HTR-8/SVneo (cell line): ENCODE results near the gene PIM3.

Source experiments
- DNase-seq: peaks from one replicate; pipeline ENCODE4 v3.0.0; 2011; ENCODE audit warnings: low spot score, mixed read lengths; ENCODE audit not compliant: insufficient read length
- FAIRE-seq: peaks from 2 replicates; lab custom pipeline; 2011; peaks lifted over from hg19 to GRCh38; lab: Jason Lieb, UNC

PIM3 gene

DNA sequence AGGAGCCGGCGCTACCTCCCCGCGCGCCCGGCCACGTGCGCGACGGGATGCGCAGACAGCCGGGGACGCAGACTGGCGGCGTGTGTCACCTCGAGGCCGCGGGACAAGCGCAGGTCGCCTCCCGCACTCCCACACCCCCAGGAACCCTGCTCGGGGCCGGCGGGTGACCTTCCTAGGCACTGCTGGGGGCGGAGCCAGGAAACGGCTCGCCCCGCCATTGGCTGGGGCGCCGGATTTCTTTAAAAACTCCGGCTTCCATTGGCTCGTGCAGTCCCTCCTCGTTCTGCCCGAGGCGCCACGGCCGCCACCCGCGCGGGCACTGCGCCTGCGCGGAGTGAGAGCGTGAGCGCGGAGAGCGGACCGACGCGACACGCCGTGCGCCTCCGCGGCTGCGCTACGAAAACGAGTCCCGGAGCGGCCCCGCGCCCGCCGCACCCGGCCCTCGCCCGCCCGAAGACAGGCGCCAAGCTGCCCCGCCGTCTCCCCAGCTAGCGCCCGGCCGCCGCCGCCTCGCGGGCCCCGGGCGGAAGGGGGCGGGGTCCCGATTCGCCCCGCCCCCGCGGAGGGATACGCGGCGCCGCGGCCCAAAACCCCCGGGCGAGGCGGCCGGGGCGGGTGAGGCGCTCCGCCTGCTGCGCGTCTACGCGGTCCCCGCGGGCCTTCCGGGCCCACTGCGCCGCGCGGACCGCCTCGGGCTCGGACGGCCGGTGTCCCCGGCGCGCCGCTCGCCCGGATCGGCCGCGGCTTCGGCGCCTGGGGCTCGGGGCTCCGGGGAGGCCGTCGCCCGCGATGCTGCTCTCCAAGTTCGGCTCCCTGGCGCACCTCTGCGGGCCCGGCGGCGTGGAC, at the start of gene PIM3:
TSS of gene PIM3 (plus strand) at position 614 of the 846 bp plus-strand sequence. CDS start at position 790, 176 bp downstream.
- DNase-seq: peak; percentile 91
- peak; percentile 88 for FAIRE-seq

DNA sequence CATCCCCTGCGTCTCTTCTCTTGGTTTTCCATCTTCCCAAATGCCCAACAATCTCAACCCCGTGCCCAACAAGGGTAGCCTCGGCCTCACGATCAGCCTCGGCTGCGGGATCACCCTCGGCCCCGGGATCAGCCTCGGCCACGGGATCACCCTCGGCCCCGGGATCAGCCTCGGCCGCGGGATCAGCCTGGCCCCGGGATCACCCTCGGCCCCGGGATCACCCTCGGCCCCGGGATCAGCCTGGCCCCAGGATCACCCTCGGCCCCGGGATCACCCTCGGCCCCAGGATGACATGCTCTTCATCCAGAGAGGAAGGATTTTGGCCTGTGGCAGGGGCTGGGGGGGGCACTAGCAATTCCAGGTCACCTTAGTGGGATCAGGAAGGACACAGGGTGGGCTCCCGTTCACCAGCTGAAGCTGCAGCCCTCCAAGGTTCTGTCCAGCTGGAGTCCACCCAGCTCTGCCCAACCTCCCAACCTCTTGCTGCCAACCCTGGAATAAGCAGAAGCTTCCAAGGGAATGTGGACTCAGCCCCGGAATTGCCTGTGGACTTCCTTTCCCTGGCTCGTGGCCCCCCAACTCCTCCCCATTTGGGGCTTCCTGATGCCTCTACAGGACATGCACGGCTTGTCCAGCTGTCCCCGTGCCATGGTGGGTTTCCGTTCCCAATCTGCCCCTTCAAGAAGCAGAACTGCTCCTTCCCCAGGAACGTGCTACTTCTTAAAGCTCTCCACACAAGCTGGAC, 48.5 kb upstream of the PIM3 start:
- FAIRE-seq (no peak), DNase-seq (no peak)

DNA sequence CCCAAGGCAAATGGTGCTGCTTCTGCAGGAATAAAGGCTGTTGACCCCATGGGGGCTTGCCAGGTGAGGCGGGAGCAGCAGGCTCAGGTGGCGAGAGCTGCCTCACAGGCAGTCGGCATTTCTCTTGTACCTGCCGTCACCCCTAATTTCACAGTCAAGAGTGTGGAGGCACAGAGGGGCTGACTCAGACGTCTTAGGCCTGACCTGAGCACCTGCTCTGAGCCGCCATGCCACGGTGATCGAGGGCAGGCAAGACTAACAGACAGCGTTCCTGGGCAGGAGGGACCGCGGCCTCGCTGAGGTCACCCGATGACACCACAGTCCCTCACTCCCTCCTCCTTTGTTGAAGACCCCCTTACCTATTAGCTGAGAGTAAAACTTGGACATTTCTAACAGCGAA, 47.5 kb upstream of the PIM3 start:
- DNase-seq: no peak
- FAIRE-seq: no peak

DNA sequence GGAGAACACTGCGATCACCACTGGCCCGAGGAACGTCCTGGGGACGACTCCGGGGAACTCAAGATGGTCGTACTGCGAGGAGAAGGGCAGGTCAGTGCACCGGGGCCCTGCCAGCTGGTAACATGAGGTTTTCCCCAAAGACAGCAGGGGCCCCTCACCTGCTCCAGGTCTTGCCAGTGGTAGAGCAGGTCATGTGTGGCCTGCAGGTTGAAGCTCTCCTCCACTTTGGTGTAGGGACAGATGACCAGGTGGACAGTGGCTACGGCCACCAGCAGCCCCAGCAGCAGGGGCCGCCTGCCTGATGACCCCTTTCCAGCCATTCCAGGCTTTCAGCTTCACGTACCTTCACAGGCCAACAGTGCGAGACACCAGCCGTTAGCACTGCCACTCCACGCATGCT, 47.1 kb upstream of the PIM3 start:
- FAIRE-seq: no peak
- DNase-seq: no peak

DNA sequence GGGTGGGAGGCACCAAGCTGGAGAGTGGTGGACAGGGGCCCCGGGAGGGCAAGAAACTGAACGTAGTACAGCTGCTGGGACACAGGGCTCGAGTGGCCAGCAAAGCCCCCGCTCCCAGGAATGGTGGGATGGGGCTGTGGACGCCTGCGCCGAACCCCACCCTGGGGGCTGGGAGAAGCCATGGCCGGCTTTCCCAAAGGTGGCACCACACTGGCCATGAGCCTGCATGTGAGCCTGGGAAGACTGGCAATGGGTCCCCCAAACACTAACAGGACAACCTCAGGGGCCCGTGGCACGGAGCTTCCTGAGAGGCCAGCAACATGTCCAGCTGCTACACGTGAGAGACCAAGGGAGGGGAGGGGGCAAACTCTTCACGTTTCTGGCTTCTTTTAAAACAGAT, 46.3 kb upstream of the PIM3 start:
- no peak for DNase-seq
- no peak for FAIRE-seq

DNA sequence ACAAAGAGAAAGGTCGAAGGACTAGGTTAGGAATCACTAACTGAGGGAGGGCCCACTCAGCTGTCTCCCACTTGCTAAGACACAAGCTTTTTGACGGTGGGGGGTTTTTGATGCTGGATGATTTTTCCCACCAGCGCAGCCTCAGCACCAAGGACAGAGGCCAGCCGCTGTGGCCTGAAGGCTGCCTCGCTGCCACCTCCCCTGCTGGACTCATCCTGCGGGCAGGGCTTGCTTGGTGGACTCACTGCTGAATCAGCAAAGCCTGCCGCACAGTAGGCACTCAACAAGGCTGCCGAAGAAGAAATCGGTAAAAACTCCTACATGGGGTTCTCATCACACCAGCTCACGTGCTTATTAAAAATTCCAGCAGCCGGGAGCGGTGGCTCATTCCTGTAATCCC, 45.0 kb upstream of the PIM3 start:
- FAIRE-seq: no peak

DNA sequence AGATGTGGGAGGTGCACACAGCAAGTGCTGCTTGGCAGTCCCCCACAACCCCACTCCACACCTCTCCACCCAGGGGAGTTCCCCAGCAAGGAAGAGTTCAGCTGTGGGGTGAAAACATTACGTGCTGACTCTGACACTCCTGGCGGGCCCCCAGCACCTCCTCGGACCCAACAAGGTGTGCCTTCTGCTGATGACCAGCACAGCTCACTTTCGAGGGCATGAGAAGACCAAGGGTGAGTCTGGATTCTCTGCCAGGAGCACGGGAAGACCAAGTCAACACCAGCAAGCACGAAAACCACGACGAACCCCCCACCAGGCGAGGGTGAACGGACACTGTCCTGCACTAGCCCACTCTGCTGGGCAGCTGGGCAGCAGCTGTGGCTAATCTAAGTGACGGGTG, 43.7 kb upstream of the PIM3 start:
- DNase-seq (no peak), FAIRE-seq (no peak)

More for the DNA sequence above, 45.0 kb upstream of the PIM3 start:
- no peak for DNase-seq

DNA sequence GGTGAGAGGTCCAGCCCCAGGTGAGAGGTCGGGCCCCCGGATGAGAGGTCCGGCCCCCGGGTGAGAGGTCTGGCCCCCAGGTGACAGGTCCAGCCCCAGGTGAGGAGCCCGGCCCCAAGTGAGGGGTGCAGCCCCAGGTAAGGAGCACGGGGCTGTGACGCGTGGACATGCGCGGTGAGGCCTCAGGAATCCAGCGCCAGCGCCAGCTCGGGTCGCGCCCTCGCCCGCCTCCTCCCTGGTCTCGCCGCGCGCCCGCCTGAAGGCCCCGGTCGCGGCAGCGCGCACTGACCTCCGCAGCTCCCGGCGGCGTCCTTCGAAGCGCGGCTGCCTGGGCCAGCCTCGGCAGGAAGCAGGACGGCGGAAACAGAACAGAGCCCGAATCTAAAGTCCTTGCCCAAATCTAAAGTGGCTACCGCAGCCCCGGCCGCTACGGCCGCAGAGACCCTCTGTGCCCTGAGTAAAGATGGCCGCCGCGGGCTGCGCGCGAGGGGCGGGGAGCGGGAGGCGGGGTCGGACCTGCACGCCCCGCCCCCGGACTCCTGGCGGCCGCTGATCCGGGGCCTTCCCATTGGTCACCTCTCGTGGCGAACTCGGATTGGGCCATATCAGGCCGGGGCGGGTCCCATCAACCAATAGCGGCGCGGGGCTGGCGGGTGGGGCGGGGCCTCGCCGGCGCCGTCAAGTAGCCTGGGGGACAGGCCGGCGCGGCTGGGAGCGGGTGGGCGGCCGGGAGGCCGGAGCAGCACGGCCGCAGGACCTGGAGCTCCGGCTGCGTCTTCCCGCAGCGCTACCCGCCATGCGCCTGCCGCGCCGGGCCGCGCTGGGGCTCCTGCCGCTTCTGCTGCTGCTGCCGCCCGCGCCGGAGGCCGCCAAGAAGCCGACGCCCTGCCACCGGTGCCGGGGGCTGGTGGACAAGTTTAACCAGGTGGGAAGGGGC, 42.3 kb upstream of the PIM3 start, which contains the start of the genes ALG12 and CRELD2:
TSS of gene ALG12 (minus strand) at position 465 of the 937 bp plus-strand sequence. CDS start 4,673 bp downstream, outside the sequence.
TSS of gene CRELD2 (plus strand) at position 661 of the 937 bp plus-strand sequence. CDS start at position 797, 136 bp downstream.
- peak; percentile 95 for FAIRE-seq
- DNase-seq: peak; percentile 97

DNA sequence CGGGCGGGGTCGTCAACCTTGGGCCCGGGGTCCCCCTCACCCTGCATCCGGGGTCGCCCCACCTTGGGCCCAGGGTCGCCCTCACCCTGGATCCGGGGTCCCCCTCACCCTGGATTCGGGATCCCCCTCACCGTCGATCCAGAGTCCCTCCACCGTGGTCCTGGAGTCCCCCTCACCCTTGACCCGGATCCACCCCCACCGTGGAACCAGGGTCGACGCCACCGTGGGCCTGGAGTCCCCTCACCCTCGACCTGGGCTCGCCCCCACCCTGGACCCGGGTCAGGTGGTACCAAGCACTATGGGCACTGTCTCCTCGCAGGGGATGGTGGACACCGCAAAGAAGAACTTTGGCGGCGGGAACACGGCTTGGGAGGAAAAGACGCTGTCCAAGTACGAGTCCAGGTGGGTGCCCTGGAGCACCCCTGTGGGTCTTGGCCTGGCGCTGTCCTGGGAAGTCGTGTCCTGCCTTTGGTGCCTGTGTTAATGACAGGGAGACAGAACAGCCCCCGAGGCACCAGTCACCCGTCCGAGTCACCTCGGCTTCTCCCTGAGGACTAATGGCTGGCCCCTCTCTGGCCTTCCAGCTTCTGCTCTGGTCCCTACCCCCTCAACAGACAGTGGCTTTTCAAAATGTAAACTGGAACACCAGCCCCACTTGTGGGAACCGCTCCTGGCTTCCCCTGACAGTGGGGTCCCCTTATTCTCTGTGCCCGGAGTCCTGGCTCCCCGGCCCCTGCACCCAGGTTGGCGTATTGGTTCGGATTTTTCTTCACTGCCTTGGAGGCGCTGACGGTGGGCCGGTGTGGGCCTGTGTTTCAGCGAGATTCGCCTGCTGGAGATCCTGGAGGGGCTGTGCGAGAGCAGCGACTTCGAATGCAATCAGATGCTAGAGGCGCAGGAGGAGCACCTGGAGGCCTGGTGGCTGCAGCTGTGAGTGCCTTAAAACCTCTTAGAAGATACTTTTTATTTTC, 41.4 kb upstream of the PIM3 start:
- no peak for DNase-seq
- FAIRE-seq: no peak

DNA sequence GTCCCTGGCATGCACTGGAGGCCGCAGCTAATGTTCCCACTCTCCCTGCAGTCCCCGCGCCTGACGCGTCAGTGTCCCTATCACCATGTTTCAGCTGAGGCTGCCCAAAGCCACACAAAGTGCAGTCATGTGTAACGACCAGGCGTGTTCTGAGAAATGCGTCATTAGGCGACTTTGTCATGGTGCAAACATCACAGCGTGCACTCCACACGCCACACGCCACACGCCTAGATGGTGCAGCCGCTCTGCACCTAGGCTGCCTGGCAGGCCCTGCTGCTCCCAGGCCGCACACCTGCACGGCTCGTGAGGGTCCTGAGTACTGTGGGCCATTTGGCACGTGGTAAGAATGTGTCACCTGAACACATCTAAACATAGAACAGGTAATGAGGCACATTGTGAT, 39.7 kb upstream of the PIM3 start:
- FAIRE-seq (no peak), DNase-seq (no peak)

DNA sequence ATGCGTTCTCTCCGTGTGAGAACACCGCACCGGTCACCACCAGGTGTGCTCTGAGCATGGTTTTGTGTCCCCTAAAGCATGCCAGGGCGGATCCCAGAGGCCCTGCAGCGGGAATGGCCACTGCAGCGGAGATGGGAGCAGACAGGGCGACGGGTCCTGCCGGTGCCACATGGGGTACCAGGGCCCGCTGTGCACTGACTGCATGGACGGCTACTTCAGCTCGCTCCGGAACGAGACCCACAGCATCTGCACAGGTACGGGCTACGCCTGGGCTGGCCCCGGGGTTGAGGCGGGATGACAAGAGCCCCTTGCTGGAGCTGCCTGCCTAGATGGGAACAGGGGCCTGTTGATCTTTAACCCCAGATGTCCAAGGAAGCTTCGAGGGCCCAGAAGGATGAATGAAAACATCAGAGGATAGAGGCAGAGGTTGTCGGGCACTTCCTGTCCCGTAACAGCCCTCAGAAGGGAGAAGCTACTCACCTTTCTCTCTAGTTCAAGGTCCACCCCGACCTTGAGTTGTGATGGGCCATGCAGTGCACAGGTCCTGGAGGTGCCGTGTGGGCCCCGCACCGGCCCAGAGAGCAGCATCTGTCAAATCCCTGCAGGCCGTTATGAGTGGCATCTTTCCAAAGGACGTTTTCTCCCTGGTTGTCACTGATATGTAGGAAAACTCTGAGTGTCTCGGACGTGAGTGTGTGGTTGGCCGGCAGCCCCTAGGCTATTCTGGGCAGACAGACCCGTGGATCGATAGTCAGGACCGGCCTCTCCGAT, 38.9 kb upstream of the PIM3 start:
- DNase-seq (no peak), FAIRE-seq (no peak)

DNA sequence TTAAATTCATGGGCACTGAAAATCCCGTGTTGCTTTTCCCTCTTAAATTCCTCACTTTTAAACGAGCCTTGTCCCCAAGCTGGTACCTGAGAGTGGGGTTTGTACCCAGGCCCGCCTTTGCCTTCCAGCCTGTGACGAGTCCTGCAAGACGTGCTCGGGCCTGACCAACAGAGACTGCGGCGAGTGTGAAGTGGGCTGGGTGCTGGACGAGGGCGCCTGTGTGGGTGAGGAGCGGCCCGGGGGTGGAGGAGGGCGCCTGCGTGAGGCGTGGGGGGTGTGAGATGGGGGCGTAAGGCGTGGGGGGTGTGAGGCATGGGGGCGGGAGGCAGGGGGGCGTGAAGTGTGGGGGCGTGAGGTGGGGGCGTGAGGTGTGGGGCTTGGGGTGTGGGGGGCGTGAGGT, 38.1 kb upstream of the PIM3 start:
- DNase-seq: no peak
- no peak for FAIRE-seq

DNA sequence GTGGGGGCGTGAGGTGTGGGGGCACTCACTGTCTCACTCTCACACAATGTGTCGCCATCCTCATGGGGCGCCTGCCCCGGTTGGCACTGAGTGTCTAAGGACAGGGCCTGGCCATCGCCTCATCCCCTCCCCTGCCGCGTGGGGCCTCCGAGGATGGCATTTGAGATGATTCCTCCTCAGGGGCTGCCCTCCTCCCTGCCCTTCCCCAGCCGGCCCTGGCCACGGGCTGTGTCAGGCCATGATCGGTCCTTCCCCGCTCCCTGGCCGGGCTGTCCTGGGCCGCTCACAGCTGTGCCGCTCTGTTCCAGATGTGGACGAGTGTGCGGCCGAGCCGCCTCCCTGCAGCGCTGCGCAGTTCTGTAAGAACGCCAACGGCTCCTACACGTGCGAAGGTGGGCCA, 37.6 kb upstream of the PIM3 start:
- DNase-seq (no peak), FAIRE-seq (no peak)

DNA sequence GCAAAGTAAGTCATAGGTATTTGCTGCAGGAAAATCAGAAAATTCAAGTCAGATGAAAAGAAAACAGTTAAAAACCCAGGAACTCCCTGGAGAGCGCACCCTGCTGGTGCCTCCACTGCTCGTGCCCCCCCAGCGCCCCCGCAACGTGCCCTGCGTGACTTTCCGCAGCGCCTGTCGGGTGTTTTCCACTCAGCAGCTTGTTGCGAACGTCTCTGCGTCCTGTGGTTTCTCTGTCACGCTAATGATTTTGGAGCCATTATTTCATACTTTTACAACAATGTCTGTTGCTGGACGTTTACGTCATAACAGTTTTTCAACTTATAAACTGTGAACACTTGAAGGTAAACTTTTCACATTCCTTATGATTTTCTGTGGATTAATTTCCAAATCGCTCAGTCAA, 37.1 kb upstream of the PIM3 start:
- FAIRE-seq (no peak), DNase-seq (no peak)

DNA sequence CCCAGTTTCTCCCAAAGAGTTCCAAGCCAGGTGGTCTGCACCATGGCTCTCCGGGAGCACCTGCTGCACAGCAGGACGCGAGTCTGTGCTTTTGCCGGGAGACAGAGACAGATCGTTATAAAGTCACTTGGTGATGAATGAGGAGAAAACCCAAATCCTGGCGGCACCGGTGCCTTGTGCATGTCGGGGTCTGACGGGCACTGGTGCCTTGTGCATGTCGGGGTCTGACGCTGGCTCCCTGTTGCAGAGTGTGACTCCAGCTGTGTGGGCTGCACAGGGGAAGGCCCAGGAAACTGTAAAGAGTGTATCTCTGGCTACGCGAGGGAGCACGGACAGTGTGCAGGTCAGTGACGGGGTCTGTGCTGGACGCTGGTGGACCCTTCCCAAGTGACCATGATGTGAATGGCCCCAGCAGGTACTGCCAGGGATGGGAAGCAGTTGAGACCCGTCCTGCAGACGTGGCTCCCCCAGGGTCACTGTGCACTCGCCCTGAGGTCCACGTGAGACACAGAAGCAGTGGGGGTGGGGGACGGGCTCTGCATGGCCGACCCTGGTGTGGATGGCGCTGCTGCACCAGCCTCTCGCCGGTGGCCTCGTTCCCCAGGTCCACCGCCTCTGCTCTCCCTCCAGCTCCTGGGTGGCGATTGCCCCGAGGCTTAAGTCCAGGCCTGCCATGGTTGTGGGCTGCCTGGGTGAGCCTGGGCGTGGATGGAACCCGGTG, 36.3 kb upstream of the PIM3 start:
- DNase-seq: no peak
- no peak for FAIRE-seq

DNA sequence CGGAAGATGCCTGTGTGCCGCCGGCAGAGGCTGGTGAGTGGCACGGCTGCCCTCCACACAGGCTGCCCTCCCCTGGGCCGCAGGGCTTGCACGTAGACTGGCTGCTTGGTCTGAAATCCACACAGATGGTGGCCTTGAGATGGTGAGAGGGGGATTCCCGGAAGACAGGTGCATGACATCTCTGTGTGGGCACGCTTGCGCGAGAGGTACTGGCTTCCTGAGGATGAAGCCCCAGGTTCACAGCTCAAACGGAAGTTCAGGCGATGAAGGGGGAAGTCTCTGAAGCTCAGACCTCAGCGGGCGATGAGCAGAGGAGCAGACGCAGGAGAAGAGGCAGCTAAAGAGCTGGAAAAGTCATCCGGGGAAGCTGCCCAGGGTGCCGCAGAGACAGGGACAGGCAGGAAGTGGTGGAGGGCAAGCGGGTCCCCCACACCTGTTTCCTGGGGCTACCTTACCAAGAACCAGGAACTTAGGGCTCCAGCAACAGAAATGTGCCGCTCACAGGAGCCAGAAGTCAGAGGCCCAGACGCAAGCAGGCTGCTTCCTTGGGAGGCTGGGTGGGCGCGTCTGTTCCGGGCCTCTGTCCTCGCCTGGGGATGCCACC, 34.9 kb upstream of the PIM3 start:
- FAIRE-seq: no peak
- no peak for DNase-seq

DNA sequence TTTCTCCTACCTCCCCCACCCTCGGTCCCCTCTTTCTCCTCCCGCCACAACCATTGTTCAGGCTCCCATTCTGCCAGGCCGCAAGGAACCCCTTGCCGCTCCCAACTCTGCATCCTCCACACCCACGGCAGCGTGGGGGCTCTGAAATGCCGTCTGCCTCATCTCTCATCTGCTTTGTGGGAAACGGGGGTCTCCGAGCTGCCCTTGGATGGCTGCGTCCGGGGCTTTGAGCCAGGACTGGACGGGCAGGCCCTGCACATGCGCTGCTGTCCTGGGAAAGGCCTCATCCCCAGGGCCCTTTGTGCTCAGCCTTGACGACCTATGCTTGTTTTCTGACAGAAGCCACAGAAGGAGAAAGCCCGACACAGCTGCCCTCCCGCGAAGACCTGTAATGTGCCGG, 33.7 kb upstream of the PIM3 start:
- FAIRE-seq (no peak), DNase-seq (no peak)
